GM15510 (cell line): ENCODE results near the gene SCAPER.
A peak's percentile ranks its signal among the peaks of the same experiment; 100 is the strongest.

Source experiments
- POLR2A ChIP-seq: IDR thresholded peaks from 3 replicates; pipeline ENCODE4 v1.6.1; 2011; ENCODE audit warnings: borderline replicate concordance; ENCODE audit not compliant: insufficient read length; ENCODE audit errors: extremely low read depth

SCAPER gene, protein sequence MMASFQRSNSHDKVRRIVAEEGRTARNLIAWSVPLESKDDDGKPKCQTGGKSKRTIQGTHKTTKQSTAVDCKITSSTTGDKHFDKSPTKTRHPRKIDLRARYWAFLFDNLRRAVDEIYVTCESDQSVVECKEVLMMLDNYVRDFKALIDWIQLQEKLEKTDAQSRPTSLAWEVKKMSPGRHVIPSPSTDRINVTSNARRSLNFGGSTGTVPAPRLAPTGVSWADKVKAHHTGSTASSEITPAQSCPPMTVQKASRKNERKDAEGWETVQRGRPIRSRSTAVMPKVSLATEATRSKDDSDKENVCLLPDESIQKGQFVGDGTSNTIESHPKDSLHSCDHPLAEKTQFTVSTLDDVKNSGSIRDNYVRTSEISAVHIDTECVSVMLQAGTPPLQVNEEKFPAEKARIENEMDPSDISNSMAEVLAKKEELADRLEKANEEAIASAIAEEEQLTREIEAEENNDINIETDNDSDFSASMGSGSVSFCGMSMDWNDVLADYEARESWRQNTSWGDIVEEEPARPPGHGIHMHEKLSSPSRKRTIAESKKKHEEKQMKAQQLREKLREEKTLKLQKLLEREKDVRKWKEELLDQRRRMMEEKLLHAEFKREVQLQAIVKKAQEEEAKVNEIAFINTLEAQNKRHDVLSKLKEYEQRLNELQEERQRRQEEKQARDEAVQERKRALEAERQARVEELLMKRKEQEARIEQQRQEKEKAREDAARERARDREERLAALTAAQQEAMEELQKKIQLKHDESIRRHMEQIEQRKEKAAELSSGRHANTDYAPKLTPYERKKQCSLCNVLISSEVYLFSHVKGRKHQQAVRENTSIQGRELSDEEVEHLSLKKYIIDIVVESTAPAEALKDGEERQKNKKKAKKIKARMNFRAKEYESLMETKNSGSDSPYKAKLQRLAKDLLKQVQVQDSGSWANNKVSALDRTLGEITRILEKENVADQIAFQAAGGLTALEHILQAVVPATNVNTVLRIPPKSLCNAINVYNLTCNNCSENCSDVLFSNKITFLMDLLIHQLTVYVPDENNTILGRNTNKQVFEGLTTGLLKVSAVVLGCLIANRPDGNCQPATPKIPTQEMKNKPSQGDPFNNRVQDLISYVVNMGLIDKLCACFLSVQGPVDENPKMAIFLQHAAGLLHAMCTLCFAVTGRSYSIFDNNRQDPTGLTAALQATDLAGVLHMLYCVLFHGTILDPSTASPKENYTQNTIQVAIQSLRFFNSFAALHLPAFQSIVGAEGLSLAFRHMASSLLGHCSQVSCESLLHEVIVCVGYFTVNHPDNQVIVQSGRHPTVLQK (N-terminal part only)

DNA sequence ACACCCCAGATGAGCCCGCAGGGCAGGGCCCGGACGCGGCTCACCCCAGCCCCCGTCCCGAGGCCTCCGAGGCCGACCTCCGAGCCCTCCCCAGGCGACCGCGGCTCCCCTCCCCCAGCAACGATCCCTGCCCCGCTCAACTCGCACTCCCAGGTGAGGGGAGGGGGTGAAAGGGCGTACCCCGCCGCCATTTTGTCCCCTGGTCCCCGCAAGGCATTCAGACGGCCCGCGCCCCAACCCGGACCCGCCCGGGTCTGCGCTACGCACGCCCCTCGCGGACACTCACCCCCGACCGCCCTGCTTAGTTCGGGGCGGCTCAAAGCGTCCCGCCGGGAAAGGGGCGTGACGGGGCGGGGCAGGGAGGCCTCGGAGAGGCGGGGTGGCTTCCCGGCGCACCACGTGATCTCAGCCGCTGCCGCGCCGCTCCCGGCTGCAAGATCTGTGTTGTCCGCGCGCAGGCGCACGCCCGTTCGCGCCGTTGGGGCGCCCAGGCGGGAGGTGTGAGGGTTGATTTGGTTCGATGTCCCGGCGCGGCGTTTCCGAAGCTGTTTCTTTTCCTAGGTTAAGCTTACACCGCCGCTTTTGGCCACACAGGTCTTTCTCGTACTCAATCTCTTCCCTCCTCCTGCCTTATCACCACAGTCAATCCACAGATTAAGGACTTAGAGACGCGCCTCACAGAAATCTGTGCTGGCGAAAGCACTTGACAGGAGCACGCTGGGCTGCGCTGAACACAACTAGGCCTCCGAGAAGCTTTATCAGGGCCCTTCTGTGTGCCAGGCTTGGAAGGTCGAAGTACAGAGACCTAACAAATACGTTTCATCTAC lies at the start of gene SCAPER:
Gene SCAPER (minus strand): TSS at position 328 of the 827 bp plus-strand sequence. CDS start 21,523 bp downstream, outside the sequence.
- peak; percentile 76 for TF ChIP-seq POLR2A

DNA sequence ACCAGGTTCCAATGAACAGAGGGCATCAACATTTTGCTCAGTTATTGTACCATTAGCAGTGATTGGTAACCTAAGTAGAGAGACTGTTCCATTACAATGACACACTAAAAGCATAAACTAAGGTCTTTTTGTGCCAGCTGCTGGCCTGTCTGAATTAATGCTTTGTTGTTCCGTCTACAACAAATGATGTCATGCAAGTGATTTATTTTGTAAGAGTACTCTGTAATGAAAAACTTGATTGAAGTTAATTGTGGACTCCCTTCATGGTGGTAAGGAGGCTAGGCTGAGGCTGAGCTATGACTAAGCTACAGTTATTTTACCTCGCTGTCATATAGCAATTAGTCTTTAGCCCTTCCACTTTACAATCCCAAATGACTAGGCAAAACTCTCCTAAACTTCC lies 49.6 kb upstream of the SCAPER start:
- no peak for TF ChIP-seq POLR2A

DNA sequence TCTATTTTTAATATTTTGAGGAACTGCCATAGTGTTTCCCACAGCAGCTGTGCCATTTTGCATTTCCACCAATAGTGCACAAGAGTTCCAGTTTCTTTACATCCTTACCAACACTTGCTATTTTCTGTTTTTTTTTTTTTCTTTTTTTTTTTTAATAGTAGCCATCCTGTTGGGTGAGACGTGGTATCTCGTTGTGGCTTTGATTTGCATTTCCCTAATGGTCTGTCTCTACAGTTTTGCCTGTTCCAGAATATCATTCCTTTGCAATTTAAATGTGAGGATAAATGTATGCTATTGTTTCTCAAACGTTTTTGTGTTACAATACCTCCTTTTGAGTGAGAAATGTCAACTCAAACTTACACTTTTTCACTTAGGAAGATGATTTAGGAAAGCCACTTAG lies 48.8 kb upstream of the SCAPER start:
- TF ChIP-seq POLR2A, result no peak

DNA sequence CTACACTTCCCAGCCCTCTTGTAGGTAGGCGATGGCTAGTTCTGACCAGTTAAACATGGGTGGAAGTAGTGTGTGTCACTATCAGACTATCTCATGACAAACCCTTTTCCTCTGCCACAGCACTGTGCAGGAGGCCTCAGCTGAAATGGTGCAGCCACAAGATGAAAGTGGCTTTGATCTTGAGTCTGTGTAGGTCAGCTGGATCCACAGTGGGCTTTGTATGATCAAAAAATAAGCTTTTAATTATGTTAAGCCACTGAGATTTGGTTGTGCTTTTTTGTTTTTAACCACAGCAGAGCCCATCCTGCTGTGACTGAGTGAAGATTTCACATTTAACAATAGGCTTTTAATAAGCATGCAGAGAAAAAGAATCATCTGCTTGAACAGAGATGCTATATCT lies 46.1 kb upstream of the SCAPER start:
- TF ChIP-seq POLR2A, result no peak

DNA sequence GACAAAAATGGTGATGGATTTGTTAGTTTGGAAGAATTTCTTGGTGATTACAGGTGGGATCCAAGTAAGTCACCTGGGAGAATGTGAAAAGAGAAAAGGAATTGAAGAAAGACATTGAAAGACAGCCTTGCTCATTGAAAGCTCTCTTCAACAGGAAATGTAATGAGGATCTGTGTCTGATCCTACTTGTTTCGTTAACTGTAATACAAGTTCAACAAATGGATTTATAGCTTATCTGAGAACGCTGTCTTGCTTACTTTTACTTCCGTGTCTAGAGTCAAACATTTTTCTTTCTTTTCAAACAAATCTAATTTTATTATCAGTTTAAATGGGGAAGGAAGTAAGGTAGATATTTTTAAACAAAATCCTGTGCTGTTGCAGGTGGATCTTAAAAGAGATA lies 42.3 kb upstream of the SCAPER start:
- no peak for TF ChIP-seq POLR2A

DNA sequence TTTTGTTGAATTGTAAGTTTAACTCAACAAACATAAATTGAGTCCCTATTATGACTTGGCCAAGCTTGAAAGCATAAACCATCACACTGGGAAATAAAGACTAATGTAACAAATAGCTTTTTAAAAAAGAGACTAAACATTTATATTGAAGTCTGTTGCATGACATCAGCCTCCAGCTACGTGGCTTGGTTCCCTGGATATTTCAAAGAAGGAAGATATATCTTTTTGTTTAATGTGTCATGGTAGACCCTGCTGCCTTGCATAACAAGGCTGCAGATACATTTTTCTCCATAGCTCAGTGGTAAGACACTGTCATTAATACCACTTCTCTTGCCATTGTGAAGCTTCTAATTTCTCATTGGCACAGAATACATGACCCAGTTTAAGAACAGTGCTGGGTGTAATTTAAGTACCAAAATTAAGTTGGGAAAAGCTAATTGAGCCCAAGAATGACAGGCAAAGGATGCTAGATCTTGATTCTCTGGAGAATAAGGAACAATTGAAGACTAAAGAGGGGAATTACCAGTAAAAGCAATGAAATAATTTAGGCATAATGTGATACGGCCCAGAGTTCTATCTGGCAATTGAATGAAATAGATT lies 40.5 kb upstream of the SCAPER start:
- no peak for TF ChIP-seq POLR2A

DNA sequence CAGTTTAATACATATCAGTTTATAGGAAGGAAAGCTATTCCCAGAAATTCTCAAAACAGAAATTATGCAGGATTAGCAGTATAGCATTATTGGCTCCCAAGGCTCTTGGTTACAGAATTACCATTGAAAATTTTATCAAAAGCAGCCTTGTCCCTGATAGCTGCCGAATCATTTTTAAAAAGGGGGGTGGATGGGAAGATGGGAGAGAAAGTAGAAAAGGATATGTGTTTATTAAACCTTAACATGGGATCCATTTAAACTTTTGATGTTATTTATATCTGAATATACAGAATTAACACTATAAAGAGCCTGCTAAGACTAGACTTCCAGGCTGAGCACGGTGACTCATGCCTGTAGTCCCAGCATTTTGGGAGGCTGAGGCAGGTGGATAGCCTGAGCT lies 37.2 kb upstream of the SCAPER start:
- no peak for TF ChIP-seq POLR2A

DNA sequence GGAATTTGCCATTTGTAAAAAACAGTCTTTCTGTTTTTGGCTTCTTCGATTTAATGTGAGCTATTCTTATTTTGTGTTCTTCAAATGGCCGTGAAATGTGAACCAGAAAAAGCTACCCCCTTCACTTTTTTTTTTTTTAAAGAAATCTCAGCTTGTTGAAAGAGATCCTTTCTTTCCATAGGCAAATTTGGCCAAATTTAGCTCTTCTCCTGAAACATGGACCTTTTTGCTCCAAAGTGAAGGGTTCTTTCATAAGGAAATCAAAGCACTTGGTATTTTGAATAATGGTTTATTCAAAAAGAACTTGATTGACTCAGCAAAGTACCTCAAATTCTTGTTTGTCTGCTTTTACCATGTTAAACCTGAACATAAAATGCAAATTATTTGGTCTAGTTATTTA lies 36.5 kb upstream of the SCAPER start:
- TF ChIP-seq POLR2A, result no peak

DNA sequence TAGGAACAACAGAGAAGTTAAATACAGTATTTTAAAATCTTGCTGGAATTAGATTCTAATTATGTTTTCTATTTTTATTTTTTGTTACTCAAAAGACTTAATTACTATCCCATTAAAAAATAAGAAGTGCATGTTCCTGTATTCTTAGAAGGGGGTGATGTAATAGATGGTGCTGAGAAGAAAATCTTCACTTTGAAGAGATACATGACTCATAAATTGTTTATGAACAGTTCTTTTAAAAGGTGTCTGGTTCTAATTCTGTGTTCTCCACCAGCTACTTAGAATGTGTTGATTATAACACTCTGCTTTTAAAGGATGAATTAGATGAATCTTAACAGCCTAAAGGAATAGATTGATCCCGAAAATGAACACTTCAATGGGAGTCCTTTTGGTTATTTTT lies 34.6 kb upstream of the SCAPER start:
- no peak for TF ChIP-seq POLR2A

DNA sequence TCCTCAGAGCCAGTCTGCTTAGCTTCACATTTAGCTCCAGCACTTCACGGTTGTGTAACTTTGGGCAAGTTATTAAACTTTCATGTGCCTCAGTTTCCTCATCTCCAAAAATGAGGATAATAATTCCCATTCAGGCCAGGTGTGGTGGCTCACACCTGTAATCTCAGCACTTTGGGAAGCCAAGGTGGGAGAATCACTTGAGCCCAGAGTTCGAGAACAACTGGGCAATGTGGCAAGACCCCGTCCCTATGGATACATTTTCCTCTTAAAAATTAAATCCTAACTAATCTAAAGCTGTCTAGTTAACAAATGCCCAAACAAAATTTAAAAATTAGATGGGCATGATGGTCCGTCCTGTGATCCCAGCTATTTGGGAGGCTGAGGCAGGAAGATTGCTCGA lies 33.6 kb upstream of the SCAPER start:
- TF ChIP-seq POLR2A, result no peak

DNA sequence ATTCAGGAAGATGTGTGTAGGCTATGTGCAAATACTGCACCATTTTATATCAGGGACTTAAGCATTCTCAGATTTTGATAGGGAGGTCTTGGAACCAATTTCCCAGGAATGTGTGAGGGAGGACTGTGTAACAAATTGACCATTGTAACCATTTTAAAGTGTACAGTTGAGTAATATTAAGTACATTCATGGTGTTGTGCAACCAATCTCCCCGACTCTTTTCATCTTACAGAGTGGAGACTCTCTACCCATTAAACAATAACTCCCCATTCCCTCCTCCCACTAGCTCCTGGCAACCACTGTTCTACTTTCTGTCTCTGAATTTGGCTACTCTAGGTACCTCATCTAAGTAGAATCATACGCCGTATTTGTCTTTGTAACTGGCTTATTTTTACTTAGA lies 31.5 kb upstream of the SCAPER start:
- no peak for TF ChIP-seq POLR2A

DNA sequence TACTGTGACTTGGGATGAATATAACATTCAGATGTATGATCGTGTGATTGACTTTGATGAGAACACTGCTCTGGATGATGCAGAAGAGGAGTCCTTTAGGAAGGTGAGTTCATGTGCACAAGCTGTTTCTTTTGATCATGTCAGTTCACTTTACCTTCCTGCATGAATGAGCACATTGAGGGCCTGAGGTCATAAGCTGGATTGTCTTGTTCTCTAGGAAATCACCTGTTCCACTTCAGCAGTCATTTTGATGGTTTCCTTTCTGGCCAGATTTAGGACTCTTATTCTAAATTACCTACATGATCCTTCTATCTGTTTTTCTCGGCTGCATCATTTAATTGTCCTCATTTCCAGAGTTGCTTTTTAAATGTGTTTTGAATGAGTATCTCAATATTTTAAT lies 30.5 kb upstream of the SCAPER start:
- TF ChIP-seq POLR2A, result no peak

DNA sequence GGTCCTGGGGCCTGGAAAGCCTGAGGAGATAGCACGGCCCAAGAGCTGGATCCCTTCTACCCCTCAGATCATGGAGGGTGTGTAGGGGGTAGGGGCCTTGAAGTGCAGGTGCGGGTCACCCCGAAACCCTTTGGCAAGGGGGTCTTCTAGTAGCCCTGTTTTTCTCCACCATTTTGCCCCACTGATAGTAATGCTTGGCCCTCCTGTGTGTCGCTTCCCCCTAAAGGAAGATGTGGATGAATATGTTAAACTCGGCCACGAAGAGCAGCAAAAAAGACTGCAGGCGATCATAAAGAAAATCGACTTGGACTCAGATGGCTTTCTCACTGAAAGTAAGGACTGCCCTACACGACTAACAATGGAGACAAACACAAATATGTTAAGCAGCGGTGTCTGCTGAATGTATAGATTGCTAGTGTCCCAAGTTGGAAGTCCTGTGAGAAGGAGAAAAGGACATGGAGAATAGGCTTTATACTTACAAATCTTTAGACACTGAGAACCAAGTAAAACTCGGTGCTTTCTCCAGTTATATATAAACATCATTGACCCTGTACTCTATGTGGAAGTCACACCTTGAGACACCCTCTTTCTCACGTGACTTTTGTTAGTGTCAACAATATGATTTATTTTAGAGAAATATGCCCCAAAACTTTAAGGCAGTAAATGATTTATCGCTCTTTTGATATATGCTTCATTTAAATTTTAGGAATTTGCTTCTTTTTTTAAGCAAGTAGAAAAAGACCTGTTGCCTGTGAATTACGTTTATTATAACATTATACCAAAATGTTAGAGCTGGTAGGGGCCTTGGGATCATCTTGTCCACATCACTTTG lies 27.2 kb upstream of the SCAPER start:
- TF ChIP-seq POLR2A, result no peak
